Stimulated activated naive CD4-positive, alpha-beta T cell treated with Interleukin-2 at 50 U/mL for 16 hours (primary cell): Measurements from ENCODE around the gene SLFN12L.
"Not testable (repeated sequence)": the region's sequence is repeated elsewhere in the genome, so short reads cannot be mapped to it uniquely, and the experiment has no call there.

ENCODE experiments used
- DNase-seq: peaks from one replicate; lab custom pipeline; 2025; lab: John Stamatoyannopoulos, UW

Gene SLFN12L

GRCh38 chr17:35496451-35497290, 40.8 kb downstream of the SLFN12L start:
- no peak for DNase-seq

- DNase-seq: no peak
Measured at GRCh38 chr17:35493040-35493439, 44.4 kb downstream of the SLFN12L start.

GRCh38 chr17:35491417-35491816, 46.1 kb downstream of the SLFN12L start:
- no peak for DNase-seq

- no peak for DNase-seq
Measured at GRCh38 chr17:35489944-35490343, 47.5 kb downstream of the SLFN12L start.

- no peak for DNase-seq
Measured at GRCh38 chr17:35488991-35489390, 48.5 kb downstream of the SLFN12L start.

- peak; percentile 86 for DNase-seq
Measured at GRCh38 chr17:35486920-35487732, 50.4 kb downstream of the SLFN12L start.

GRCh38 chr17:35479271-35479670, 58.2 kb downstream of the SLFN12L start:
- no peak for DNase-seq

GRCh38 chr17:35477248-35477647, 60.2 kb downstream of the SLFN12L start:
- no peak for DNase-seq

- DNase-seq: no peak
Measured at GRCh38 chr17:35476283-35476820, 61.1 kb downstream of the SLFN12L start.

GRCh38 chr17:35468475-35468874, 69.0 kb downstream of the SLFN12L start:
- no peak for DNase-seq

- DNase-seq: no peak
Measured at GRCh38 chr17:35467824-35468223, 69.7 kb downstream of the SLFN12L start.

GRCh38 chr17:35460354-35460851, 77.1 kb downstream of the SLFN12L start:
- peak; percentile 44 for DNase-seq

- DNase-seq: not testable (repeated sequence)
Measured at GRCh38 chr17:35454035-35454434, 83.4 kb downstream of the SLFN12L start.

- no peak for DNase-seq
Measured at GRCh38 chr17:35453171-35453570, 84.3 kb downstream of the SLFN12L start.

GRCh38 chr17:35449371-35449931, 88.0 kb downstream of the SLFN12L start:
- no peak for DNase-seq

GRCh38 chr17:35448899-35449227, 88.6 kb downstream of the SLFN12L start:
- no peak for DNase-seq

- DNase-seq: peak; percentile 93
Measured at GRCh38 chr17:35448214-35448898, 89.1 kb downstream of the SLFN12L start, which contains the start of gene SLFN13. SLFN13 (minus strand) TSS chr17:35448766; CDS start chr17:35445680, 3,086 bp downstream.

GRCh38 chr17:35447499-35447898, 90.0 kb downstream of the SLFN12L start:
- no peak for DNase-seq

- no peak for DNase-seq
Measured at GRCh38 chr17:35438433-35438832, 99.0 kb downstream of the SLFN12L start.

- peak; percentile 66 for DNase-seq
Measured at GRCh38 chr17:35433075-35433894, 104.2 kb downstream of the SLFN12L start.
